Epithelial cell of prostate (primary cell): ENCODE results near the gene FAM98B.

ENCODE experiments used
- DNase-seq: peaks from one replicate; pipeline ENCODE4 v3.0.0-alpha.2; 2011; ENCODE audit warnings: low read depth, low spot score
- H3K27ac ChIP-seq: fragments of 450-650 bp; 2 replicates; pipeline ENCODE4 v1.5.1; 2017; ENCODE audit warnings: mild to moderate bottlenecking

The FAM98B gene

GRCh38 chr15:38504680-38505467, 50.9 kb downstream of the FAM98B start:
- no peak overlapping the region for H3K27ac ChIP-seq
- DNase-seq: no peak

GRCh38 chr15:38506997-38507396, 53.1 kb downstream of the FAM98B start:
- H3K27ac ChIP-seq: no peak overlapping the region
- DNase-seq: no peak

DNA sequence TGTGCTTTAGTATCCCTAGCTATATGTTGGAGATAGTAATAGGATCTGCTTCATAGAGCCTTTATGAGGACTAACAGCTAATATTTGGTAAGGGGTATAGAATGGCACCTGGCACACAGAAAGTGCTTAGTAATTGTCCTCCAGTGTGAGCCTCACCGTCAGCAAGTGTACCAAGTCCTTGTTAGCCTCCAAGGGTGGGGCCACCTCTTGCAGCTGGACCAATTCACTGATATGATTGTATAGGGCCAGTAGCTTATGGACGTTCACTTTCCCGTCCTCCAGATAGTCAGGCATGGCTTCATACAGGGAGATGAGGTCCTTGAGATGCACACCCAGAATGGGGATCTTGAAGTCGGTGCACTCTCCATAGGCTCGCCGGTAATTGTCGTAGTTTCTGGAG, 53.6 kb downstream of the FAM98B start:
- no peak for DNase-seq
- H3K27ac ChIP-seq: no peak overlapping the region

DNA sequence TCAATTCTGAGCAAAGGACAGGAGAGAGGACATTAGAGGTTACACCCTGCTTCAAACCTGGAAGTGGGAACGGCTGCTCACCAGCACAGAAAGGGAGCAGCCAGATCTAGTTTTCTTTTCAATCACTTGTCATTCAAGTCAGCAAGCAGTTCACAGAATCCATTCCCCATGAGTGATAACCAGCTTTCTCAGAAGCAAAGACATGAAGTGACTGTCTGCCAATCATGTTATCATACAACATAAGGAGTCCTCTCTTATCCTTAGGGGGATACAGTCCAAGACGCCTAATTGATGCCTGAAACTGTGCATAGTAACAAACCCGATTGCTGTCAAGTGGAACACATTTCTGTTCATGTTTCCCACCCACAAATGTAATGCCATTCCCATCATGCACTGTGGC, 54.7 kb downstream of the FAM98B start:
- H3K27ac ChIP-seq: no peak overlapping the region

DNA sequence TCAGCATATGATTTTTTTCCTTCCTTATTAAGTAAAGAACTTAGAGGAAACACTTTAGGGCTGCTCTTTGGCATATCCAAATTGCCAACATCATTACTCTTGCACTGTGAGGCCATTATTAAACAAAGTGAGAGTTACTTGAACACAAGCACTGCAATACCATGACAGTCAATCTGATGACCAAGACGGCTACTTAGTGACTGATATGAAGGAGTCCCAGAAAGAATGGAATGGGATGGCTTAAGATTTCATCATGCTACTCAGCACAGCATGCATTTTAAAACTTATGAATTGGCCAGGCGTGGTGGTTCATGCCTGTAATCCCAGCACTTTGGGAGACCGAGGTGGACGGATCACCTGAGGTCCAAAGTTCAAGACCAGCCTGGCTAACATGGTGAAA, 55.2 kb downstream of the FAM98B start:
- no peak overlapping the region for H3K27ac ChIP-seq

More for the DNA sequence above, 54.7 kb downstream of the FAM98B start:
- no peak for DNase-seq

DNA sequence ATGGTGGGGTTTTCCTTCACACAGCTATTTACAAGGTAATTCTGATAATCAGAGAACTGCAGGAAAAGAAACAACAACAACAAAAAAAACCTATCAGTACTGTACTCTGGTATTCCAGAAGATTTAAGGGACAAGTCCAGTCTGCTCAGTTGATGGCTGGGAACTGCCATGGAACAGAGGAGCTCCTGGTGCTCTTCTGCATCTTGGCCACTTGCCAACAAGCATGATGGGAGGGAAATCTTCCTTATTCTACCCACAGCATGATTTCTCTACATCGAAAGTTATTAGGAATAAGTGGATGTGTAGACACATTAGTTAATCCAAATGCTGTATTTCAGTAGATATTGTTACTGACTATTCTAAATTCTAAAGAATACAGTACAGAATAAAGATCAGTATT, 59.0 kb downstream of the FAM98B start:
- DNase-seq: no peak
- H3K27ac ChIP-seq: no peak overlapping the region

More for the DNA sequence above, 55.2 kb downstream of the FAM98B start:
- DNase-seq: no peak

- H3K27ac ChIP-seq: no peak overlapping the region
- DNase-seq: no peak
Observed at GRCh38 chr15:38514601-38515000, 60.7 kb downstream of the FAM98B start.

GRCh38 chr15:38516626-38517025, 62.7 kb downstream of the FAM98B start:
- no peak for DNase-seq
- no peak overlapping the region for H3K27ac ChIP-seq

- no peak for DNase-seq
- no peak overlapping the region for H3K27ac ChIP-seq
Observed at GRCh38 chr15:38517312-38517975, 63.5 kb downstream of the FAM98B start.

- H3K27ac ChIP-seq: no peak overlapping the region
- DNase-seq: no peak
Observed at GRCh38 chr15:38518084-38518483, 64.2 kb downstream of the FAM98B start.

DNA sequence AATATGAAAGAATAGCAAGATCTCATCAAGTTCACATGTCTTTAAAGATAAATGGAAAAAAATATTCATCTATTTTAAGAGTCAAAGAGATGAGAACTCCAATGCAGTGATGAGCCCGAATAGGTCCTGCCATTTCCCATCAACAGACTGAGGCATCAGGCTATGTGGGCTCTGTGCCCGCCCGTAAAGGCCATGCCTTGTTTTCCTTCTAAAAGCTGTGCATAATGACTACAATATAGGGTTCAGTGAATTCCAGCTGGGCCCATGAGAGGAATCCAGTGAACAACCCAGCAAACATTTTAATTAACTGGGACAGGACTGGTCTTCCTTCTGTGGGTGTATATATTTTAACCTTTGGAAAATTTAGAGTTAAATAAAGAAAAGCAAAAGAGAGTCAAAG, 66.1 kb downstream of the FAM98B start:
- DNase-seq: no peak
- H3K27ac ChIP-seq: no peak overlapping the region

- H3K27ac ChIP-seq: no peak overlapping the region
Observed at GRCh38 chr15:38521316-38521715, 67.4 kb downstream of the FAM98B start.

GRCh38 chr15:38522922-38523321, 69.0 kb downstream of the FAM98B start:
- DNase-seq: no peak
- H3K27ac ChIP-seq: no peak overlapping the region

More at GRCh38 chr15:38521316-38521715, 67.4 kb downstream of the FAM98B start:
- no peak for DNase-seq

DNA sequence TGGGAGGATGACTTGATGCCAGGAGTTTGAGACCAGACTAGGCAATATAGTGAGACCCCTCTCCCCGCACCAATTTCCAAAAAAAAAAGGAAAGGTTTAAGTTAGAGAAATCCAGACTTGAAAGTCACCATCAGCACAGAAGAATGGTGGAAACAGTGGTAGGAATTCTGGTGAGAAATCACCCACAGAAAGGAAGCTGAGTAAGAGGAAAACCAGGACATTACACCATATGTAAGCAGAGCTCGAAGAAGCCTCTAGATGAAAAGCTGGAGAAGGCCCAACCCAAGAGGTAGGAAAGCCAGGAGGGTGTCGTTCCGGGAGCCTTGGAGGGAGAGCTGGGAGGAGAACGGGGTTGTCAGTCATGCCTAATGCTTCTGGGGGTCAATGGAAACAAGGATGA, 70.2 kb downstream of the FAM98B start:
- H3K27ac ChIP-seq: no peak overlapping the region
- no peak for DNase-seq

GRCh38 chr15:38525489-38525888, 71.6 kb downstream of the FAM98B start:
- DNase-seq: no peak
- H3K27ac ChIP-seq: no peak overlapping the region

DNA sequence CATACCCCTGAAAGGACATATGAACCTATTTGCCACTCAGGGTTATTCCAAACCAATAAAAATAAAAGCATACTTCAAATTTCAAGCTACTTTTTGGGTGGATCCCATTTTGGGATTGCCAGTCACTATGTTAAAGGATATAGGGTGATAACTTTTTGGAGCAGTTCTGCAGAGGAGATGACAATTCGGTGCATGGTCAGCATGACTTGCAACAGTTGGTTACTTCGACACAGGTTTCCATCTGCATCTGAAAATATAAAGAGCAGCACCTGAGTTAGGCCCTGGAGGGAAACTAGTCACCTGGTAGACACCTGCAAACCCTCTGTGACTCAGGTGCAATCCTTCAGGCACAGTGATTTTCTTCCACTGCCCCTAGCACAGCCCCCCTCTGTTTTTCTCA, 72.2 kb downstream of the FAM98B start:
- no peak for DNase-seq

GRCh38 chr15:38528294-38528693, 74.4 kb downstream of the FAM98B start:
- no peak overlapping the region for H3K27ac ChIP-seq
- DNase-seq: peak; percentile 6

More for the DNA sequence above, 72.2 kb downstream of the FAM98B start:
- H3K27ac ChIP-seq: no peak overlapping the region

DNA sequence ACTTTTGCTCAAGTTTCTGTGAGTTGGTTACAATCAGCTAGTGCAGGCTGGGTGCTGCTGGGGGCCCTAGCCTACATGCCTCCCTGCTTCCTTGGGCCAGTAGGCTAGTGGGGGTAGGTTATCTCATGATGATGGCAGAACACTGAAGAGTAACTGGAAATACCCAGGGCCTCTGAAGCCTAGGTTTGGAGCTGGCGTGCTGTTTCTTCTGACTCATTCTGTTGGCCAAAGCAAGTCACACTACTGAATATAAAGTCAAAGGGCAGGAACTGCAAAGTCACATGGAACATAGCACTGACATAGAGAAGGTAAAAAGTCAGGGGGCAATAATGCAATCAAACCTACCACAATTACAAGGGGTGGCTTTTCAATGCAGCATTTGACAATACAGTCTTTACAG, 76.2 kb downstream of the FAM98B start:
- no peak for DNase-seq
- H3K27ac ChIP-seq: no peak overlapping the region

- no peak overlapping the region for H3K27ac ChIP-seq
- DNase-seq: peak; percentile 31
Observed at GRCh38 chr15:38531509-38531908, 77.6 kb downstream of the FAM98B start.

GRCh38 chr15:38532728-38533127, 78.8 kb downstream of the FAM98B start:
- no peak overlapping the region for H3K27ac ChIP-seq

GRCh38 chr15:38533416-38533915, 79.5 kb downstream of the FAM98B start:
- DNase-seq: no peak
- H3K27ac ChIP-seq: no peak overlapping the region

More at GRCh38 chr15:38532728-38533127, 78.8 kb downstream of the FAM98B start:
- no peak for DNase-seq
